ENCODE measurements around the gene CD8B.
A peak's percentile ranks its signal among the peaks of the same experiment; 100 is the strongest.

DNA sequence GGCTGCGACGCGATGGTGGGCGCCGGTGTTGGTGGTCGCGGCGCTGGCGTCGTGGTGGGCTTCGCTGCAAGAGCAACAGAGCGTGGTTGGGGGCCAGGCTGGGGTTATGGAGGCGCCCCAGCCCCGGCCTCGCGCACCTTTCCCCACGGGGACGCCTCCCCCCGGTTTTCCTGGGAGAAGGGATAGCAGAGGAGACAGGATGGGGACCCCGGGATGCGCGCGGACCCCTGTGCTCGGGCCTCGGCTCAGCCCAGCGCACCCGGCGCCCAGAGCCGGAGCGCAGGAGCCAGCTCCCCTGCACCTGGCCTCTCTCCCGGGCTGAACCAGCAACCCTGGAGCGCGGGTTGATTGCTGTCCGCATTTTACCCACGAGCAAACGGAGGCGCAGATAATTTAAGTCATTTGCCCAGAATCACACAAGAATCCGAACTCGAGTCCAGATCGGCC, 72.0 kb downstream of the CD8B start:
- TF ChIP-seq CTCF (IDR thresholded peaks at IDR 0.05; ENCODE audit: insufficient read depth, low read depth, low read length) (no peak), EZH2 (IDR thresholded peaks at IDR 0.05; ENCODE audit: insufficient read depth, low read length) (peak; percentile 92)
